Brain microvascular endothelial cell (primary cell): ENCODE data around the gene HABP4.
"Not testable (repeated sequence)": the region's sequence is repeated elsewhere in the genome, so short reads cannot be mapped to it uniquely, and the experiment has no call there.

Experiments used
- DNase-seq: peaks from one replicate; pipeline ENCODE4 v3.0.0-alpha.2; 2020
- H3K27ac ChIP-seq: fragments of 250-450 bp; sonication (Bioruptor Pico); 2 replicates; pipeline ENCODE4 v1.5.1; 2020; ENCODE audit warnings: mild to moderate bottlenecking, moderate library complexity
- H3K27me3 ChIP-seq: fragments of 250-450 bp; sonication (Bioruptor Pico); replicated peaks from 2 replicates; pipeline ENCODE4 v1.5.1; 2020; ENCODE audit warnings: mild to moderate bottlenecking
- H3K36me3 ChIP-seq: fragments of 250-450 bp; sonication (Bioruptor Pico); replicated peaks from 2 replicates; pipeline ENCODE4 v1.5.1; 2020; ENCODE audit warnings: mild to moderate bottlenecking
- H3K4me3 ChIP-seq: 2 replicates; pipeline ENCODE4 v1.5.1; 2011; ENCODE audit warnings: low read depth, mild to moderate bottlenecking, control low read depth, low read length, moderate library complexity
- in situ Hi-C: cut with HindIII; loops from 2 replicates; pipeline ENCODE4 v1.10.0; 2017; ENCODE audit warnings: low sequenced_read_pairs, low pct_ligation_motif_present
- TF ChIP-seq, protein P1 (sequence below): IDR thresholded peaks from 2 replicates; pipeline ENCODE4 v1.5.1; 2011; ENCODE audit warnings: low read depth, mild to moderate bottlenecking, moderate library complexity, low read length, control low read depth, inconsistent platforms; ENCODE audit errors: missing control alignments

HABP4 gene

GRCh38 chr9:96501633-96502538, 51.9 kb downstream of the HABP4 start:
- Histone ChIP-seq H3K4me3 (no peak overlapping the region), H3K36me3 (no peaks in the 10 kb centered on the region), H3K27ac (no peak overlapping the region), H3K27me3 (no peaks in the 10 kb centered on the region)
- TF ChIP-seq, protein P1, sequence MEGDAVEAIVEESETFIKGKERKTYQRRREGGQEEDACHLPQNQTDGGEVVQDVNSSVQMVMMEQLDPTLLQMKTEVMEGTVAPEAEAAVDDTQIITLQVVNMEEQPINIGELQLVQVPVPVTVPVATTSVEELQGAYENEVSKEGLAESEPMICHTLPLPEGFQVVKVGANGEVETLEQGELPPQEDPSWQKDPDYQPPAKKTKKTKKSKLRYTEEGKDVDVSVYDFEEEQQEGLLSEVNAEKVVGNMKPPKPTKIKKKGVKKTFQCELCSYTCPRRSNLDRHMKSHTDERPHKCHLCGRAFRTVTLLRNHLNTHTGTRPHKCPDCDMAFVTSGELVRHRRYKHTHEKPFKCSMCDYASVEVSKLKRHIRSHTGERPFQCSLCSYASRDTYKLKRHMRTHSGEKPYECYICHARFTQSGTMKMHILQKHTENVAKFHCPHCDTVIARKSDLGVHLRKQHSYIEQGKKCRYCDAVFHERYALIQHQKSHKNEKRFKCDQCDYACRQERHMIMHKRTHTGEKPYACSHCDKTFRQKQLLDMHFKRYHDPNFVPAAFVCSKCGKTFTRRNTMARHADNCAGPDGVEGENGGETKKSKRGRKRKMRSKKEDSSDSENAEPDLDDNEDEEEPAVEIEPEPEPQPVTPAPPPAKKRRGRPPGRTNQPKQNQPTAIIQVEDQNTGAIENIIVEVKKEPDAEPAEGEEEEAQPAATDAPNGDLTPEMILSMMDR = no peak
- no peak for DNase-seq
- in situ Hi-C loops = no loop called here

DNA sequence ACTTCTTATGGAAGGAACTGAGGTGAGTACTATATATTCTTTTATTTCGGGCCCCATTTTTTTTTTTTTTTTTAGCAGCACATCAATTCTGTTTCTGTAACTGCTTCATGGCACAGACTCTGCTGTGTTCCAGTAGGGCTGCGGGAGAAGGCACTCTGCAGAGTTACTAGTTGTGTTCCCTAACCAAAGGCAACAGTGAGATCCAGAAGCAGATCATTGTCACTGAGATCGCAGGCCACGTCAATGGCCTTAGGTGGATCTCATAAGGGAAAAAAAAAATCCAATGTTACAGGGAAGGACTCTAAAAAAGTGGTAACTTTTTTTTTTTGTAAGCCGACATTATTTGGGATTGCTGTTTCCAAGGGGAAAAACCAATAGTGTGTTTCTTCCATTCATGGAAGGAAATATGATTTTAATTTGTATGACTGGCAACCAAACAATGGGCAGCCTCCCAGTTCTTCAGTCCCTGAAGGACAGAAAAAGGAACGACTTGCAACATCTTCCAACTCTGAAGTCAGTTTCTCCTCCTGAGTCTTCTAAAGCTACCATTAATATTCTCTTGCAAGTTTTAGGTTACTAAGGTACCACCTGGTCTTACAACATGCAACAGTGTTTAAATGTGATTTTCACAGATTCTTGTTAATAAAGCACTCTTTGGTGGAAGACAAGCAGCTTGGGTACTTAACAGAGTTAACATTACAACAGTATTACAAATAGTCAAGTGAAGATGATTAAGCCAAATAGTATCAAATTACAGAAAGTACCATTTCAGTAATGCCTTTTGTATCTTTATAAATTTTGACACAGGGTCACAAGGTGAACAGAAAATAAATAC, 52.8 kb downstream of the HABP4 start:
- no peak overlapping the region for H3K4me3 ChIP-seq
- H3K27me3 ChIP-seq = no peaks in the 10 kb centered on the region
- no peak for DNase-seq
- H3K27ac ChIP-seq = no peak overlapping the region
- TF ChIP-seq, protein P1 = no peak
- in situ Hi-C loops = no loop called here
- no peaks in the 10 kb centered on the region for H3K36me3 ChIP-seq

- H3K27ac ChIP-seq, DNase-seq, H3K4me3 ChIP-seq, in situ Hi-C loops, H3K27me3 ChIP-seq, H3K36me3 ChIP-seq: not testable (repeated sequence)
Observed at GRCh38 chr9:96503374-96503748, 53.4 kb downstream of the HABP4 start.

DNA sequence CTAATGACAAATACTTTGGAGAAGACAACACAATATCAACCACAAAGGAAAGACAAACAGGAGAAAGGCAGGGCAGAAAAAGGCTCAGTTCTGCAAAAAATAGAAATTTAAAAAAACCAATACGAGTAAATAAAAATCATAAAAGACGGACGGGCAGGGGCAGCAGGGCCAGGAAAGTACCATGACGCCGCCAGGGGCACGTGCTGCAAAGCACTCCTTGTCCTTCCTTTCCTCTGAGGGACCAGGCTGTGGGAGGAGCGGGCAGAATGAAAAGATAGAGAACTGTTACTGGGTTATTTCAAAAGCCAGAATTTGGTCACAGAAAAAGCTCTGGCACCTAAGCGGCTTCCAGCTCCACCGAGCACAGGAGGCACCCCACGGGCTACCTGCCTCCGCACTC, 53.9 kb downstream of the HABP4 start:
- in situ Hi-C loops = no loop called here
- H3K36me3 ChIP-seq = no peaks in the 10 kb centered on the region
- no peak overlapping the region for H3K27ac ChIP-seq
- no peak for DNase-seq
- no peaks in the 10 kb centered on the region for H3K27me3 ChIP-seq
- H3K4me3 ChIP-seq = no peak overlapping the region
- TF ChIP-seq, protein P1 = no peak

DNA sequence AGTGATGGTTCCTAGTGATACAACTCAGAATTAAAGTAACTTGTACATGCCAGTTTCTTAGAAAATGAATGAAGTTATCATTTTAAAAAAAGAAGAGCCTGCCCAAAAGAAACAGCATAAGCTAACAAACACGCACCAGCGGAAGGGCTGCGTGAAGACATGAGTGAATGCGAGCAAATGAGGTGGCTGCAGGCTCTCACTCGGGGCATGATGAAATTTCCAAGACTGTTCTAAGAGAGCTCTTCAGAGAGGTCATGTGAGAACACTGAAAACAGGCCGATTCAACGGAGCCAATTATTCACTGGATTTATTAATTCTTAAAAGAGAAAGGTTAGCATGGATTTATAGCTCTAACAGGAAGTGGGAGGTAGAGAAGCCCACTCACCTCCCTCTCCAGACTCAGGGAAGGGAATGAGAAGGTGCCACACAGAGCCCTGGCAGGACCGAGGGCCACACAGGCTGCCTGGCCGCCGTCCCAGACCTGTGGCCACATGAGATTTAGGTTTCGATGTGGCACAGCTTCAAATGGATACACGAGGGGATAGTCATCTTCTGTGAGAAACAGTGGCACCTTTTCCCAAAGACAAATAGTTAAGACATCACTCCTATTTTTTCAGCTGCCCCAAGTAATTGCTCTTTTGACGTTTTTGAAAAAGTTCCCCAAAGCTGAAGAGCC, 55.5 kb downstream of the HABP4 start:
- H3K27me3 ChIP-seq = no peaks in the 10 kb centered on the region
- no peak overlapping the region for H3K4me3 ChIP-seq
- H3K27ac ChIP-seq = no peak overlapping the region
- H3K36me3 ChIP-seq = no peaks in the 10 kb centered on the region
- no peak for DNase-seq
- in situ Hi-C loops = no loop called here
- TF ChIP-seq, protein P1 = no peak
